Measurements from ENCODE around the gene A2M.

A2M gene

DNA sequence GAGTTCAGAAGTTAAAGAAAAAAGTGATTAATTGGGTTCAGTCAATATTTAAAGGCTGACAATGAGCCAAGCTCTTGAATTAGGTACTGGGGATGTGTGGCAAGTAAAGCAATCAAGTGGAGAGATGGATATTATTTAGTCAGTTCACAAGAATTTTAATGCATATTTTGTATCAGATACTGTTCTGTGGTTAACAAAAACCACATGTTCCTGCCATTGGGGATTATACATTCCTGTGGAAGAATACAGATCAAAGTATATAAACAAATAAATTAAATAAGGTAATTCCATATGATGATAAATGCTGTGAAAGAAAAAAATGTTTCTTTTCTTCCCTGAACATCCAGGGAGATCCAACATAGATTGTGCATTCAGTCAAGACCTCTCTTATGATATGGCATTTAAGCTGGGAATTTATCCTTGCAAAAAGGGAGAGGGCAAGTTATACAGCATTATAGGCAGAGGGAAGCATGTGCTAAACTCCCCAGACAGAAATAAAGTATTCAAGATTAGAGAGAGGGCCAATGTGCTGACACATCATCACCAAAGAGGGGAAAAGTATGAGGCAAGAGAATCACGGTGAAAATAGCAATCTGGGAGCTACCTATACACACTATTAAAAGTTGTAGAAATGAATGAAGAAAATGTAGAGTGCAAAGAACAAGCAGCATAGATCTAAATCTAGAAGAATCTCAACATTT is 17.6 kb upstream of the A2M start:
- Histone ChIP-seq H3K27ac (ENCODE audit: extremely low read depth, low read depth, low read length) (no peak overlapping the region), H3K36me3 (ENCODE audit: control insufficient read depth in 2 of 2, insufficient read depth in 1 of 2, low read length in 2 of 2) (no peaks in the 10 kb centered on the region), H3K9me3 (ENCODE audit: control insufficient read depth, insufficient read depth, low read depth, low read length) (no peaks in the 10 kb centered on the region), H3K4me1 (ENCODE audit: control insufficient read depth, insufficient read depth, low read length) (no peaks in the 10 kb centered on the region), H3K4me3 (ENCODE audit: low read depth, low read length) (no peak overlapping the region)
- CTCF ChIA-PET: no interaction called here
- no peak for TF ChIP-seq ZNF621 (tag by site-specific recombination; IDR thresholded peaks at IDR 0.05)
- TF ChIP-seq ZNF629 (tag by site-specific recombination; IDR thresholded peaks at IDR 0.05): no peak
- TF ChIP-seq ZSCAN23 (tag by site-specific recombination; IDR thresholded peaks at IDR 0.05): no peak
- TF ChIP-seq MZF1 (tag by site-specific recombination; IDR thresholded peaks at IDR 0.05; ENCODE audit: borderline replicate concordance): no peak
- TF ChIP-seq ZNF624 (tag by site-specific recombination; IDR thresholded peaks at IDR 0.05): no peak
- no peak for TF ChIP-seq MYNN (tag by site-specific recombination; IDR thresholded peaks at IDR 0.05; ENCODE audit: borderline replicate concordance)
- TF ChIP-seq ZNF830 (tag by site-specific recombination; IDR thresholded peaks at IDR 0.05; ENCODE audit: low read depth): no peak
- no peak for TF ChIP-seq ZNF114 (tag by site-specific recombination; IDR thresholded peaks at IDR 0.05)
- TF ChIP-seq ZNF571 (tag by site-specific recombination; IDR thresholded peaks at IDR 0.05): no peak
- TF ChIP-seq REPIN1 (tag by site-specific recombination; IDR thresholded peaks at IDR 0.05; ENCODE audit: low read depth): no peak
- TF ChIP-seq ZFP3 (tag by site-specific recombination; IDR thresholded peaks at IDR 0.05; ENCODE audit: low read depth): no peak
- TF ChIP-seq, protein P1, sequence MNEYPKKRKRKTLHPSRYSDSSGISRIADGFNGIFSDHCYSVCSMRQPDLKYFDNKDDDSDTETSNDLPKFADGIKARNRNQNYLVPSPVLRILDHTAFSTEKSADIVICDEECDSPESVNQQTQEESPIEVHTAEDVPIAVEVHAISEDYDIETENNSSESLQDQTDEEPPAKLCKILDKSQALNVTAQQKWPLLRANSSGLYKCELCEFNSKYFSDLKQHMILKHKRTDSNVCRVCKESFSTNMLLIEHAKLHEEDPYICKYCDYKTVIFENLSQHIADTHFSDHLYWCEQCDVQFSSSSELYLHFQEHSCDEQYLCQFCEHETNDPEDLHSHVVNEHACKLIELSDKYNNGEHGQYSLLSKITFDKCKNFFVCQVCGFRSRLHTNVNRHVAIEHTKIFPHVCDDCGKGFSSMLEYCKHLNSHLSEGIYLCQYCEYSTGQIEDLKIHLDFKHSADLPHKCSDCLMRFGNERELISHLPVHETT (tag by site-specific recombination; IDR thresholded peaks at IDR 0.05): no peak
- POLR2A ChIA-PET: no interaction called here

DNA sequence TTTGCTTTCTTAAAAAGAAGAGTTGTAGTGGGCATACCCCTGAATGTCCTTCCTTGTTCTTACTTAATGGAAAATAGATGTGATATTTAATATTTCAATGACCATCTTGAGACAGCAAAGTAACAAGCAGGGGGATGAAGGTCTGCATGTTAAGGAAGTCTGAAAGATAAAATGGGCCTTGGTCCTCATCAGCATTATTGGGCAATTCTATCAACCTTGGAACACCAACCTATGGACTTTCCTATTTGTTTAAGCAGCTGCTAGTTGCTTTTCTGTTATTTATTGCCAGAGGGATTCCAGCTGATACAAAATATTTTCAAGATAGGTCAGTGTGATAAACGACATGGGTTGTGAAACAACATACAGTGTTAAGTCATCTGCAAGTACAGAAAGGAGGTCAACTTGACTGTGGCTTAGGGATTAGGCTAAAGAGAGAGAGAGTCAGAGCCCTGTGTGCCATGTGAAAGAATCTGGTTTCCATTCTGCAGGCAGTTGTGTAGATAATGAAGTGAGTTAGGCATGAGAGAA is 16.4 kb upstream of the A2M start:
- no peak overlapping the region for H3K27ac ChIP-seq (ENCODE audit: extremely low read depth, low read depth, low read length)
- ChIA-PET POLR2A (no interaction called here), CTCF (no interaction called here)
- no peak overlapping the region for H3K4me3 ChIP-seq (ENCODE audit: low read depth, low read length)
- no peaks in the 10 kb centered on the region for H3K4me1 ChIP-seq (ENCODE audit: control insufficient read depth, insufficient read depth, low read length)
- H3K9me3 ChIP-seq (ENCODE audit: control insufficient read depth, insufficient read depth, low read depth, low read length): no peaks in the 10 kb centered on the region
- H3K36me3 ChIP-seq (ENCODE audit: control insufficient read depth in 2 of 2, insufficient read depth in 1 of 2, low read length in 2 of 2): no peaks in the 10 kb centered on the region
- TF ChIP-seq ZNF174 (tag by site-specific recombination; IDR thresholded peaks at IDR 0.05) (no peak), ZNF366 (tag by site-specific recombination; conservative IDR thresholded peaks at IDR 0.05) (no peak), ZNF350 (tag by site-specific recombination; IDR thresholded peaks at IDR 0.05) (no peak), ZNF157 (tag by site-specific recombination; IDR thresholded peaks at IDR 0.05) (no peak), ZNF792 (tag by site-specific recombination; IDR thresholded peaks at IDR 0.05) (no peak), ZNF121 (tag by site-specific recombination; IDR thresholded peaks at IDR 0.05) (no peak), ZNF202 (tag by site-specific recombination; IDR thresholded peaks at IDR 0.05; ENCODE audit: borderline replicate concordance) (no peak), ZSCAN30 (tag by site-specific recombination; IDR thresholded peaks at IDR 0.05) (no peak), ZNF473 (tag by site-specific recombination; IDR thresholded peaks at IDR 0.05) (no peak), ZNF585B (tag by site-specific recombination; IDR thresholded peaks at IDR 0.05) (no peak)
- TF ChIP-seq, protein P2, sequence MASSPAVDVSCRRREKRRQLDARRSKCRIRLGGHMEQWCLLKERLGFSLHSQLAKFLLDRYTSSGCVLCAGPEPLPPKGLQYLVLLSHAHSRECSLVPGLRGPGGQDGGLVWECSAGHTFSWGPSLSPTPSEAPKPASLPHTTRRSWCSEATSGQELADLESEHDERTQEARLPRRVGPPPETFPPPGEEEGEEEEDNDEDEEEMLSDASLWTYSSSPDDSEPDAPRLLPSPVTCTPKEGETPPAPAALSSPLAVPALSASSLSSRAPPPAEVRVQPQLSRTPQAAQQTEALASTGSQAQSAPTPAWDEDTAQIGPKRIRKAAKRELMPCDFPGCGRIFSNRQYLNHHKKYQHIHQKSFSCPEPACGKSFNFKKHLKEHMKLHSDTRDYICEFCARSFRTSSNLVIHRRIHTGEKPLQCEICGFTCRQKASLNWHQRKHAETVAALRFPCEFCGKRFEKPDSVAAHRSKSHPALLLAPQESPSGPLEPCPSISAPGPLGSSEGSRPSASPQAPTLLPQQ (tag by site-specific recombination; IDR thresholded peaks at IDR 0.05): no peak
- TF ChIP-seq, protein P3, sequence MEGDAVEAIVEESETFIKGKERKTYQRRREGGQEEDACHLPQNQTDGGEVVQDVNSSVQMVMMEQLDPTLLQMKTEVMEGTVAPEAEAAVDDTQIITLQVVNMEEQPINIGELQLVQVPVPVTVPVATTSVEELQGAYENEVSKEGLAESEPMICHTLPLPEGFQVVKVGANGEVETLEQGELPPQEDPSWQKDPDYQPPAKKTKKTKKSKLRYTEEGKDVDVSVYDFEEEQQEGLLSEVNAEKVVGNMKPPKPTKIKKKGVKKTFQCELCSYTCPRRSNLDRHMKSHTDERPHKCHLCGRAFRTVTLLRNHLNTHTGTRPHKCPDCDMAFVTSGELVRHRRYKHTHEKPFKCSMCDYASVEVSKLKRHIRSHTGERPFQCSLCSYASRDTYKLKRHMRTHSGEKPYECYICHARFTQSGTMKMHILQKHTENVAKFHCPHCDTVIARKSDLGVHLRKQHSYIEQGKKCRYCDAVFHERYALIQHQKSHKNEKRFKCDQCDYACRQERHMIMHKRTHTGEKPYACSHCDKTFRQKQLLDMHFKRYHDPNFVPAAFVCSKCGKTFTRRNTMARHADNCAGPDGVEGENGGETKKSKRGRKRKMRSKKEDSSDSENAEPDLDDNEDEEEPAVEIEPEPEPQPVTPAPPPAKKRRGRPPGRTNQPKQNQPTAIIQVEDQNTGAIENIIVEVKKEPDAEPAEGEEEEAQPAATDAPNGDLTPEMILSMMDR (tag by site-specific recombination; IDR thresholded peaks at IDR 0.05): no peak
- TF ChIP-seq, protein P4, sequence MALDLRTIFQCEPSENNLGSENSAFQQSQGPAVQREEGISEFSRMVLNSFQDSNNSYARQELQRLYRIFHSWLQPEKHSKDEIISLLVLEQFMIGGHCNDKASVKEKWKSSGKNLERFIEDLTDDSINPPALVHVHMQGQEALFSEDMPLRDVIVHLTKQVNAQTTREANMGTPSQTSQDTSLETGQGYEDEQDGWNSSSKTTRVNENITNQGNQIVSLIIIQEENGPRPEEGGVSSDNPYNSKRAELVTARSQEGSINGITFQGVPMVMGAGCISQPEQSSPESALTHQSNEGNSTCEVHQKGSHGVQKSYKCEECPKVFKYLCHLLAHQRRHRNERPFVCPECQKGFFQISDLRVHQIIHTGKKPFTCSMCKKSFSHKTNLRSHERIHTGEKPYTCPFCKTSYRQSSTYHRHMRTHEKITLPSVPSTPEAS (tag by site-specific recombination; IDR thresholded peaks at IDR 0.05): no peak
- TF ChIP-seq, protein P5, sequence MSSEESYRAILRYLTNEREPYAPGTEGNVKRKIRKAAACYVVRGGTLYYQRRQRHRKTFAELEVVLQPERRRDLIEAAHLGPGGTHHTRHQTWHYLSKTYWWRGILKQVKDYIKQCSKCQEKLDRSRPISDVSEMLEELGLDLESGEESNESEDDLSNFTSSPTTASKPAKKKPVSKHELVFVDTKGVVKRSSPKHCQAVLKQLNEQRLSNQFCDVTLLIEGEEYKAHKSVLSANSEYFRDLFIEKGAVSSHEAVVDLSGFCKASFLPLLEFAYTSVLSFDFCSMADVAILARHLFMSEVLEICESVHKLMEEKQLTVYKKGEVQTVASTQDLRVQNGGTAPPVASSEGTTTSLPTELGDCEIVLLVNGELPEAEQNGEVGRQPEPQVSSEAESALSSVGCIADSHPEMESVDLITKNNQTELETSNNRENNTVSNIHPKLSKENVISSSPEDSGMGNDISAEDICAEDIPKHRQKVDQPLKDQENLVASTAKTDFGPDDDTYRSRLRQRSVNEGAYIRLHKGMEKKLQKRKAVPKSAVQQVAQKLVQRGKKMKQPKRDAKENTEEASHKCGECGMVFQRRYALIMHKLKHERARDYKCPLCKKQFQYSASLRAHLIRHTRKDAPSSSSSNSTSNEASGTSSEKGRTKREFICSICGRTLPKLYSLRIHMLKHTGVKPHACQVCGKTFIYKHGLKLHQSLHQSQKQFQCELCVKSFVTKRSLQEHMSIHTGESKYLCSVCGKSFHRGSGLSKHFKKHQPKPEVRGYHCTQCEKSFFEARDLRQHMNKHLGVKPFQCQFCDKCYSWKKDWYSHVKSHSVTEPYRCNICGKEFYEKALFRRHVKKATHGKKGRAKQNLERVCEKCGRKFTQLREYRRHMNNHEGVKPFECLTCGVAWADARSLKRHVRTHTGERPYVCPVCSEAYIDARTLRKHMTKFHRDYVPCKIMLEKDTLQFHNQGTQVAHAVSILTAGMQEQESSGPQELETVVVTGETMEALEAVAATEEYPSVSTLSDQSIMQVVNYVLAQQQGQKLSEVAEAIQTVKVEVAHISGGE (tag by site-specific recombination; conservative IDR thresholded peaks at IDR 0.05; ENCODE audit: low read depth): no peak

Measured in HEK293 (cell line).